GM12892 (cell line): Measurements from ENCODE around the gene DNAH12.
A peak's percentile ranks its signal among the peaks of the same experiment; 100 is the strongest.
"Not testable (repeated sequence)": the region's sequence is repeated elsewhere in the genome, so short reads cannot be mapped to it uniquely, and the experiment has no call there.

Source experiments
- DNase-seq: peaks from one replicate; pipeline ENCODE4 v3.0.0; 2011; ENCODE audit not compliant: insufficient read length
- FAIRE-seq: peaks from 2 replicates; lab custom pipeline; 2011; peaks lifted over from hg19 to GRCh38; lab: Jason Lieb, UNC
- POLR2A ChIP-seq: IDR thresholded peaks from 2 replicates; pipeline ENCODE4 v1.6.1; 2011; ENCODE audit warnings: low read depth, low read length, control low read depth
- POLR2AphosphoS5 ChIP-seq: IDR thresholded peaks from 2 replicates; pipeline ENCODE4 v1.6.1; 2011; ENCODE audit warnings: low read depth, low read length, control low read depth
- TAF1 ChIP-seq: IDR thresholded peaks from 2 replicates; pipeline ENCODE4 v1.6.1; 2011; ENCODE audit warnings: low read depth, mild to moderate bottlenecking, control low read depth, low read length, borderline replicate concordance

Gene DNAH12

DNA sequence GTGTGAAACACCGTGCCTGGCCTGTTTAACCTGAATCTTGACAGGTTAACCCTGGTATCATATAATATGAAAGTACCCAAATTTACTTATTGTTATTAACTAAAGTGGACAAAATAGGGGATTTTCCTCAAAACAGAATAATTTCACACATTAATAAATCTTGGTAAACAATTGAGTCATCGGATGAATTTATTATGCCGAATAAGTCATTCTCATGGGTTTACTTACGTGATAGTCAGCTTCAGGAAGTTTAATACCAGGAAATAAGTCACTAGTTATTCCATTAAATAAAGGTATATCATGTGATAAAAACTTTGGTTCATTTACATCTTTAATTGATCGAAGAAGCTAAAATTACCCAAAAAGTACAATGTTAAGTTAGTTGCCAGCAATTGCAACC, 99.7 kb downstream of the DNAH12 start:
- no peak for TF ChIP-seq TAF1
- TF ChIP-seq POLR2A = no peak
- TF ChIP-seq POLR2AphosphoS5 = no peak
- no peak for FAIRE-seq
- no peak for DNase-seq

DNA sequence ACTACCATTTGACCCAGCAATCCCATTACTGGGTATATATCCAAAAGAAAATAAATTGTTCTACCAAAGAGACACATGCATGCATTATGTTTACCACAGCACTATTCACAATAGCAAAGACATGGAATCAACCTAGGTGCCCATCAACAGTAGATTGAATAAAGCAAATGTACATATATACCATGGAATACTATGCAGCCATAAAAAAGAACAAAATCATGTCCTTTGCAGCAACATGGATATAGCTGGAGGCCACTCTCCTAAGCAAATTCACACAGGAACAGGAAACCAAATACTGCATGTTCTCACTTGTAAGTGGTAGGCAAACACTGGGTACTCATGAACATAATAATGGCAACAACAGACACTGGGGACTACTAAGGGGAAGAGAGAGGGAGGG, 104.0 kb downstream of the DNAH12 start:
- DNase-seq, FAIRE-seq: not testable (repeated sequence)

DNA sequence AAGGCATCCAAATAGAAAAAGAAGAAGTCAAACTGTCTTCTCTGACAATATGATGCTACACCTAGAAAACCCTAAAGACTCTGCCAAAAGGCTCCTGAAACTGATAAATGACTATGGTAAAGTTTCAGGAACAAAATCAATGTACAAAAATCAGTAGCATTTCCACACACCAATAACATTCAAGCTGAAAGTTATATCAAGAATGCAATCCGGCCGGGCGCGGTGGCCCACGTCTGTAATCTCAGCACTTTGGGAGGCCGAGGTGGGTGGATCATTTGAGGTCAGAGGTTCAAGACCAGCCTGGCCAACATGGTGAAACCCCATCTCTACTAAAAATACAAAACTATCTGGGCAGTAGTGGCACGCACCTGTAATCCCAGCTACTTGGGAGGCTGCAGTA, 105.7 kb downstream of the DNAH12 start:
- not testable (repeated sequence) for DNase-seq, FAIRE-seq

DNA sequence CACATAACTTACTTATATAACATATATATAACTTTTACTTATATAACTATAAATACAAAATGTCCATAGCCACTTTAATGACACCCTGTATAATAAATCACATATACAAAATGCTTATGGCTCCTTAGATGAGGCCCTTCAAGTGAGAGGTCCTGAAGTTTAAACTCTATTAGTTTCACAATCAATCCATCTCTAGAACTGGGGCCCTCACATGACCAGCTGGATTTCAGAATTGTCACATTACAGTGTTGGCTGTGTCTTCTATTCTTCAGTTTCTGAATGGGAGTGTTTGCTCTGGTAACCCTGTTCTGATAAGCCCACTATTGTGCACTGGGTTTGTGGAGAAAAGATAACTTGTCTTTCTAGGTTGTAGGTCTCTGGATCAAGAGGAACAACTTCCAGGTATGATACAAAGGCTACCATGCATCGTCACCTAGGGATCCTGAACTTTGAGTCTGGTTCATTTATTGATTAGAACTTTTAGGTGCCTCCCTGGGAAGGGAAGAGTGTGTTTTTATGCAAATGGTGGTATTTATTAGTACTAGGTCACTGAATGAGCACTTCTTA, 107.9 kb downstream of the DNAH12 start:
- no peak for FAIRE-seq
- DNase-seq = no peak
- TF ChIP-seq POLR2A (no peak), POLR2AphosphoS5 (no peak), TAF1 (no peak)

DNA sequence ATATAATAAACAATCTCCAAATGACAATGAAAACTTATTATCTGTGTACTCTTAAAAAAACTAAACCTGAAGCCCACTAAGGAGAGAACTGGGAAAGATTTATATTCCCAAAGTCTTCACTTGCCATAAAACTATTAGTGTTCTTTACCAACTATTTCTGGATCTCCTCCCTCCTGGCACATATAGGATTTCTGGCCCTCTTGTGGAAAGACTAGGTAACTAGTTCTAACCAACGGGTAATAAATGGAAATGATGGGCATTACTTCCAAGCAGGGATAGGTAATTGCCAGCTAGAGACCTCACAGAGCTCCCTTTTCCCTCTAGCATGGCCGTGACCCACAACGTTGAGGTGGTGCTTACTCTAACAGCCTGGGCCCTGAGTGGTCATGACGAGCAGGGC, 110.1 kb downstream of the DNAH12 start:
- no peak for TF ChIP-seq POLR2AphosphoS5
- no peak for TF ChIP-seq TAF1
- TF ChIP-seq POLR2A = no peak
- FAIRE-seq (no peak), DNase-seq (no peak)

DNA sequence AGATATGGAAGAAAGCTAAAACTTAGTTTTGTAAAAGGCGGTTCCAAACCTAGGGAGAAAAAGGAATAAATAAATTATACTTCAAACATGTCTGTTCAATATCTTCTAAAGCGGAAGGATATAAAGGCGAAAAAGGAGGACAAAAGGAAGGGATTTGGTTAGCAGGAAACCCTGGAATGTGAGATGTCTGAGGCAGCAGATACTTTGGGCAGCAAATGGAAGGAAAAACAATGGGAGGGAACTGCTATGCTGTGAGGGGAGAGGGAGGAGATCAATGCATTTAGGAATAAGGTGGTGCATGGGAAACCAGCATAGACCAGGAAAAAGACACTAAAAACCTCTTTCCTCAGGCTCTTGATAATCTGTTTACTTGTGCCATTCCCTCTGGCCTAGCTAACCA, 120.8 kb downstream of the DNAH12 start:
- TF ChIP-seq TAF1 = no peak
- TF ChIP-seq POLR2AphosphoS5 = no peak
- no peak for TF ChIP-seq POLR2A
- FAIRE-seq (no peak), DNase-seq (no peak)

DNA sequence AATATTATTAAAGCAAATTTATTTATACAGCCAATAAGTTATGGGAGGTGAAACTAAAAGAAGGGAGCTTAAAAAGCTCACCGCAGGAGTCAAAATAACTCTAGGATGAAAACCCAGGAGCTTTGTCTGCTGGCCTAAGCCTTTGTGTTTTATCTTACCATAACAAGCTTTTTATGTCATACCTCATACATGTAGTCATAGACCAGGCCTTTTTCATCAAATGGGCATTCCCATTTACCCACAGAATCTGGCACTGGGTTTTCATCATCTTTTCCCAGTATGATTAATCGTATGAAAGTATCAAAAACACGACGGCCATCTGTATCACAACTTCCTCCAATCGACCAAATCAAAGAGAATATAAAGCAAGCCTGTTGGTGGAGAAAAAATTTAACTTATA, 122.8 kb downstream of the DNAH12 start:
- TF ChIP-seq POLR2A = no peak
- no peak for TF ChIP-seq TAF1
- TF ChIP-seq POLR2AphosphoS5 = no peak
- no peak for FAIRE-seq
- no peak for DNase-seq

DNA sequence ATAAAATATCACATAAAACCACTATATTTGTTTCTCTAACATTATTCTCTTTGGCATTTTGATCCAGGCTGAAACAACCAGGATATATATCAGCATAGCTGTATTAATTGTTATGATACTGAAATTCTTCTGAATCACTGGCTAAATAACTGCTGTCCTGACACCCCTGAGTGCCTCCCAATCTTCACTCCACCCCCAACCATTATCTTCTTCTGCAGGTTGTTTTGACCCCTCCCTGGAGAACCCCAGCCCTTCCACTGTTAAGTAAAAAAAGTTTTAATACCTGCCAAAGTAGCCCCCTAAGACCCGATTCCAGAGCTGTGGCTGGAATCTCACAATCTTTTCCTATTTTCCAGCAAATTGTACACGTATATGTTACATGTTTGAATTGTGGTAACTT, 124.1 kb downstream of the DNAH12 start:
- TF ChIP-seq TAF1 (no peak), POLR2AphosphoS5 (no peak), POLR2A (no peak)
- FAIRE-seq = no peak
- no peak for DNase-seq

DNA sequence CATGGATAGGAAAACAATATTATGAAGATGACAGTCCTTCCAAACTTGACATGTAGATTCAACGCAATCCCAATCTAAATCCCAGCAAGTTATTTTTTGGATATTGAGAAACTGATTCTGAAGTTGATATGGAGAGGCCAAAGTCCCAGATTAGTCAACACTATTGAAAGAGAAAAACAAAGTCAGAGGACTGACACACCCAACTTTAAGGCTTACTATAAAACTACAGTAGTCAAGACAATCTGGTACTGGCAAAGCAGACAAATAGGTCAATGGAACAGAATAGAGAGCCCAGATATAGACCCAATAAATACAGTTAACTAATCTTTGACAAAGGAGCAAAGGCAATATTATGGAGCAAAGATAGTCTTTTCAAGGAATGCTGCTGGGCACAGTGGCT, 132.4 kb downstream of the DNAH12 start:
- FAIRE-seq (no peak), DNase-seq (no peak)
- no peak for TF ChIP-seq POLR2AphosphoS5

DNA sequence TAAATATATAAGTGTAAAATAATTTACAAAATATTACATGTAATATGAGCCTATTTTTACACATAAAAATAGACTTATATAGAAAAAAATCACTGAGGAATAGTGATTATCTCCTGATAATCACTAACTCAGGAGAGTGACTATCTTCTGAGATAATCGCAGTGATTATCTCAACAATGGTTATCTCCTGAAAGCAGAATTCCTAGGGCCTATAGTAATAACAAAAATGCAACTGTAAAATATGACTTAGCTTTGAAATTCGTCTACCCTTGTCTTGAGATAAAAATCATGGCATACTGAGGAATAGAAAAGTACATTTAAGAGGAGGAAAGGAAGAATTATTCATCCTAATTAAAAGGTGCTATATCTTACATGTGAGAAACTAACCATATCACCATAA, 134.7 kb downstream of the DNAH12 start:
- no peak for TF ChIP-seq POLR2AphosphoS5
- TF ChIP-seq POLR2A = no peak
- TF ChIP-seq TAF1 = no peak
- DNase-seq = no peak
- FAIRE-seq = no peak

DNA sequence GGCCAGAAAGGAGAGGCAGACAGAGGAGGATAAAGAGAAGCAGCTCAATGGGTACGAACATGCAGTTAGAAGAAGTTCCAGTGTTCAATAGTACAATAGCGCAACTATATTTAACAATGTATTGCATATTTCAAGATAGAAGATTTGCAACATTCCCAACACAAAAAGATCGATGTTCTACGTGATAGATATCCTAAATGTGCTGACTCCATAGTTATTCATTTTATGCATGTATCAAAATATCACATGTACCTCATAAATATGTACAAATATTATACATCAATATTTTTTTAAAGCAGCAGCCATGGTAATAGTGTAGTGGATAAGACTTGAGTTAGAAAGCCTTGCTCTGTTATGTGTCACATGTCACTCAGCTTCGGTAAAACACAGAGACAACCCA, 141.5 kb downstream of the DNAH12 start:
- no peak for DNase-seq
- TF ChIP-seq TAF1 (no peak), POLR2AphosphoS5 (no peak), POLR2A (no peak)
- no peak for FAIRE-seq

DNA sequence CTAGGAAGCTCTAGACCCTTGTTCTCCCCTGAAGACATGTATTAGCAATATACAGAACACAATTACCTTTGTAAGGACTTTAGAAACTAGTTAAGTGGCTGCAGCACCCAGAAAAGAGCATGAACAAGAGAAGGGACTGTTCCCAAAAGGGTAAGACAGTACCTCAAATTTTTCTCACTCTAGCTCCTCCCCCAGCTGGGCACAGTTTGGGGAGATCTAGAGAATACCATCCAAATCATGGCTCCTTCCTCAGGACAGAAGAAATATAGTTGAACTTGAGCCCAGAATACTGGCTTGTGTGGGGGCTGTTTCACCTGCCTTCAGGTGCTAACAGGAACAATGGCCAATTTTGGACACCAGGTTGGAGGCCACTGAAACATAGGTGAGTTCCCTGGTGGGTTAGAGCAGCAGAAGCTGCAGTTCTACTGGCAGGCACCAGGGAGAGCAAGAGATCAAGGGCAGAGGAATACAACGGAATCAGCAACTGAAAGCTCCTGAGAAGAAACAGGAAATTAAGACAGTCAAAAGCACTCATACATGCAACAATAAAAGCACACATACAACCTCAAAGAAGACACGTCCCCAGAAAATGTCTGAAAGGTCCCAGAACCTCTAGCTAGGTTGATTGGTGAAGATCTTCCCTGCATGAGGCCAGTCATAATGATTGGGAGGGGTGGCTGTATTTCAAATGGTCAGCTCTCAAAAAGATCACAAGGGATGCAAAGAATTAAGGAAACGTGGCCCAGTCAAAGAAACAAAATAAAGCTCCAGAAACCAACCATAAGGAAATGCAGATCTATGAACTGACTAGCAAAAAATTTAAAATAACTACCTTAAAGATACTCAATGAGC, 146.7 kb downstream of the DNAH12 start:
- DNase-seq (peak; percentile 23), FAIRE-seq (no peak)
- no peak for TF ChIP-seq TAF1
- no peak for TF ChIP-seq POLR2AphosphoS5
- no peak for TF ChIP-seq POLR2A

DNA sequence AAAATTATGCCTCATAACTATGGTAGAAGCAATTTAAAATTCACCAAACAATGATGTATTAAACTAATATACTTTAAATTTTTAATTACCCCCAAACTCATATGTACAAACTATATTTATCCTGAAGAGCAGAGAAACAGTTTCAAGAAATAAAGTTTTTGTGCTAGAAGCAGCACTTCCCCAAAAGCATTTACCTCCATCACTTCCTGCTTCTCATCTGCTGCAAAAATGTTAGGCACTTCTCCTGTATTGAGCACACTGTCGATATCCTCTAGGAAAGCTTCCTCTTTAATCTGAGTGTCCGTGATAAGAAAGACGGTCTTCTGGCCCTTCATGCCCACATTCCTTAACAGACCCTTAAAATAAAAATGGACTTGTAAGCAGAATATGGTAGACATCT, 150.2 kb downstream of the DNAH12 start:
- no peak for TF ChIP-seq POLR2AphosphoS5
- FAIRE-seq (no peak), DNase-seq (no peak)
